Neural crest cell (in vitro differentiated cells): ENCODE data around the gene UBL5. TPM values are rescaled to one million over a fixed set of nuclear protein-coding genes. Genes with fewer than 3 reads are reported as not detected.

Source experiments
- DNase-seq: peaks from one replicate; pipeline ENCODE4 v3.0.0; 2021; ENCODE audit warnings: low read depth, mixed read lengths, low spot score
- H3K27ac Mint-ChIP-seq: one replicate; pipeline ENCODE4 v1.8.0; 2021; ENCODE audit warnings: mild to moderate bottlenecking, mixed read lengths; ENCODE audit not compliant: unreplicated experiment
- H3K27me3 Mint-ChIP-seq: 2 replicates; pipeline ENCODE4 v1.8.0; 2021; ENCODE audit warnings: low read depth, mild to moderate bottlenecking, mixed read lengths
- H3K36me3 Mint-ChIP-seq: 2 replicates; pipeline ENCODE4 v1.8.0; 2021; ENCODE audit warnings: low read depth, mild to moderate bottlenecking, mixed read lengths
- H3K4me1 Mint-ChIP-seq: 2 replicates; pipeline ENCODE4 v1.8.0; 2021; ENCODE audit warnings: mixed read lengths
- H3K4me3 Mint-ChIP-seq: one replicate; pipeline ENCODE4 v1.8.0; 2021; ENCODE audit warnings: mild to moderate bottlenecking, mixed read lengths
- H3K9me3 Mint-ChIP-seq: 2 replicates; pipeline ENCODE4 v1.8.0; 2021; ENCODE audit warnings: mixed read lengths
- CTCF ChIP-seq: fragments of 200-600 bp; sonication (generic); conservative IDR thresholded peaks from 2 replicates; pipeline ENCODE4 v1.5.0; 2021; ENCODE audit warnings: antibody characterized with exemption, mild to moderate bottlenecking
- total RNA-seq: library from RNA; stranded (reverse); gene quantifications from 2 replicates; pipeline ENCODE4 v1.2.1, GENCODE V29; 2021

Gene UBL5
- total RNA-seq, 1 donor from 2014 or later: 366 TPM

GRCh38 chr19:9806803-9807202 is 20.9 kb upstream of the UBL5 start:
- peaks cover 7% of the 10 kb centered on the region for H3K36me3 Mint-ChIP-seq
- no peak overlapping the region for H3K27ac Mint-ChIP-seq
- DNase-seq: no peak
- no peaks in the 10 kb centered on the region for H3K4me1 Mint-ChIP-seq
- no peak overlapping the region for H3K4me3 Mint-ChIP-seq
- H3K9me3 Mint-ChIP-seq: no peaks in the 10 kb centered on the region
- no peak for TF ChIP-seq CTCF
- H3K27me3 Mint-ChIP-seq: no peaks in the 10 kb centered on the region

GRCh38 chr19:9808855-9809824 is 18.6 kb upstream of the UBL5 start:
- no peak for TF ChIP-seq CTCF
- H3K9me3 Mint-ChIP-seq: no peaks in the 10 kb centered on the region
- peaks cover 7% of the 10 kb centered on the region for H3K36me3 Mint-ChIP-seq
- H3K27ac Mint-ChIP-seq: no peak overlapping the region
- no peaks in the 10 kb centered on the region for H3K27me3 Mint-ChIP-seq
- H3K4me1 Mint-ChIP-seq: no peaks in the 10 kb centered on the region
- no peak for DNase-seq
- H3K4me3 Mint-ChIP-seq: no peak overlapping the region

GRCh38 chr19:9811139-9811538 is 16.6 kb upstream of the UBL5 start:
- Mint-ChIP-seq H3K9me3 (no peaks in the 10 kb centered on the region), H3K4me1 (no peaks in the 10 kb centered on the region), H3K27ac (no peak overlapping the region), H3K4me3 (no peak overlapping the region), H3K27me3 (no peaks in the 10 kb centered on the region), H3K36me3 (peaks cover 16% of the 10 kb centered on the region)
- TF ChIP-seq CTCF: no peak
- DNase-seq: no peak

GRCh38 chr19:9818175-9818733 is 9.5 kb upstream of the UBL5 start:
- H3K4me1 Mint-ChIP-seq: peaks cover 30% of the 10 kb centered on the region
- peaks cover 5% of the 10 kb centered on the region for H3K9me3 Mint-ChIP-seq
- DNase-seq: no peak
- H3K36me3 Mint-ChIP-seq: peaks cover 22% of the 10 kb centered on the region
- no peak for TF ChIP-seq CTCF
- H3K27me3 Mint-ChIP-seq: no peaks in the 10 kb centered on the region
- peak overlapping the region; percentile 96 for H3K4me3 Mint-ChIP-seq
- peak overlapping the region; percentile 89 for H3K27ac Mint-ChIP-seq

GRCh38 chr19:9818734-9819595 is 8.8 kb upstream of the UBL5 start, which contains the start of gene FBXL12:
TSS of gene FBXL12 (minus strand) at chr19:9819079. CDS start at chr19:9818813, 266 bp downstream.
- peaks cover 30% of the 10 kb centered on the region for H3K4me1 Mint-ChIP-seq
- no peaks in the 10 kb centered on the region for H3K27me3 Mint-ChIP-seq

More at GRCh38 chr19:9818734-9819595, 8.8 kb upstream of the UBL5 start, which contains the start of gene FBXL12:
- H3K36me3 Mint-ChIP-seq: peaks cover 20% of the 10 kb centered on the region
- peak within 1 kb of the TSS; percentile 89 for H3K27ac Mint-ChIP-seq
- peak within 1 kb of the TSS; percentile 96 for H3K4me3 Mint-ChIP-seq
- peak; percentile 100 for DNase-seq
- TF ChIP-seq CTCF: no peak
- peaks cover 5% of the 10 kb centered on the region for H3K9me3 Mint-ChIP-seq
